Measurements from ENCODE around the gene AIFM2. TPM values are rescaled to one million over a fixed set of nuclear protein-coding genes. Genes with fewer than 3 reads are reported as not detected.
A peak's percentile ranks its signal among the peaks of the same experiment; 100 is the strongest.

Gene AIFM2
- total and polyA plus RNA-seq, 2 of the 13 experiments (the other 11 are each of a cell fraction or from before 2014, with no cell fraction given) = 20.3 to 29.5 TPM

GRCh38 chr10:70115948-70116682 is 16.5 kb downstream of the AIFM2 start:
- DNase-seq (ENCODE audit: low spot score) = peak; percentile 59
- no peak overlapping the region for H3K4me3 ChIP-seq (replicated peaks in 1 of 3; ENCODE audit: insufficient read depth in 1 of 3, low read depth in 2 of 3, low read length in 3 of 3)
- no peaks in the 10 kb centered on the region for H3K4me1 ChIP-seq (ENCODE audit: insufficient read depth, low read length)
- H4K20me1 ChIP-seq (ENCODE audit: insufficient read depth, low read length) = no peaks in the 10 kb centered on the region
- ChIA-PET POLR2A (interaction anchor here (1.2 to 4.7 kb wide), 5 partner anchors 10 to 54 kb away, joined by 3 to 34 read pairs (median 10); partner anchors contain the start of genes SAR1A and TYSND1), CTCF (ENCODE audit: low intra/inter-chr PET ratio, low total read pairs) (interaction anchor here (1.2 to 3.0 kb wide), 4 partner anchors 16 to 147 kb away, joined by 4 to 18 read pairs (median 7); partner anchors contain the start of genes AIFM2 and TYSND1)
- no peak overlapping the region for H3K27ac ChIP-seq (ENCODE audit: extremely low read length, insufficient read depth, low read length)
- in situ Hi-C loops (cut with HindIII; ENCODE audit: extremely low pct_ligation_motif_present, low pct_unique_long_range_greater_than_20kb) (no loop called here), intact Hi-C loops (cut with micrococcal nuclease; ENCODE audit: unreplicated experiment) (loop anchor here (1.0 kb wide), 1 partner anchor 29 kb away; no protein-coding TSS in a partner anchor)
- no peak overlapping the region for H3K9ac ChIP-seq (ENCODE audit: insufficient read depth, low read depth, low read length)
- peaks cover 36 to 87% of the 10 kb centered on the region in 2 experiments for H3K36me3 ChIP-seq (replicated peaks in 1 of 2; ENCODE audit: control insufficient read depth in 1 of 2, insufficient read depth in 2 of 2, low read length in 2 of 2)
- H3K27me3 ChIP-seq (ENCODE audit: control insufficient read depth in 1 of 2, insufficient read depth in 2 of 2, low read length in 2 of 2) = no peaks in the 10 kb centered on the region
- H3K9me3 ChIP-seq (ENCODE audit: low read length) = no peaks in the 10 kb centered on the region
- WGBS (ENCODE audit: low lambda C conversion rate) = 66% methylated on average over 9 of the region's 12 CpGs
- ATAC-seq = peak; percentile 76
- H3K79me2 ChIP-seq (ENCODE audit: insufficient read depth, low read length) = no peaks in the 10 kb centered on the region
- no peak overlapping the region for H2AFZ ChIP-seq (ENCODE audit: low read length)
- no peak overlapping the region for H3K4me2 ChIP-seq (ENCODE audit: low read depth, low read length)
- peak; percentile 67 for FAIRE-seq
- BruUV-seq (replicated peaks) = no TSS peak
- no peak for TF ChIP-seq KLF15 (CRISPR knock-in tag; IDR thresholded peaks at IDR 0.05; ENCODE audit: borderline replicate concordance)
- no peak for TF ChIP-seq SIN3A (IDR thresholded peaks at IDR 0.05; ENCODE audit: borderline replicate concordance, low read depth, low read length)
- no peak for TF ChIP-seq NFRKB (IDR thresholded peaks at IDR 0.05)
- no peak for TF ChIP-seq RXRB (CRISPR knock-in tag; IDR thresholded peaks at IDR 0.05; ENCODE audit: borderline replicate concordance)
- TF ChIP-seq ATF5 (CRISPR knock-in tag; IDR thresholded peaks at IDR 0.05; ENCODE audit: low read depth) = no peak
- TF ChIP-seq ZNF431 (CRISPR knock-in tag; IDR thresholded peaks at IDR 0.05; ENCODE audit: borderline replicate concordance, low read depth) = no peak
- no peak for TF ChIP-seq EEA1 (CRISPR knock-in tag; IDR thresholded peaks at IDR 0.05; ENCODE audit: borderline replicate concordance)
- TF ChIP-seq REXO4 (CRISPR knock-in tag; IDR thresholded peaks at IDR 0.05; ENCODE audit: borderline replicate concordance) = no peak
- TF ChIP-seq TOE1 (CRISPR knock-in tag; IDR thresholded peaks at IDR 0.05) = no peak
- no peak for TF ChIP-seq ETS1 (CRISPR knock-in tag; IDR thresholded peaks at IDR 0.05)
- TF ChIP-seq ZNF12 (CRISPR knock-in tag; IDR thresholded peaks at IDR 0.05) = no peak
- no peak for TF ChIP-seq SIN3B (IDR thresholded peaks at IDR 0.05; ENCODE audit: low read length)
- TF ChIP-seq ZNF83 (CRISPR knock-in tag; IDR thresholded peaks at IDR 0.05; ENCODE audit: borderline replicate concordance) = no peak
- TF ChIP-seq HNF1B (CRISPR knock-in tag; IDR thresholded peaks at IDR 0.05) = 0 out of 2 replicates have a peak, but pooled peaks have one; percentile 35
- no peak for TF ChIP-seq HNF4G (IDR thresholded peaks at IDR 0.05; ENCODE audit: borderline replicate concordance, low read depth, low read length)
- TF ChIP-seq HNF4G (CRISPR knock-in tag; IDR thresholded peaks at IDR 0.05; ENCODE audit: borderline replicate concordance, low read depth) = no peak
- no peak for TF ChIP-seq NRL (CRISPR knock-in tag; IDR thresholded peaks at IDR 0.05; ENCODE audit: borderline replicate concordance)
- no peak for TF ChIP-seq ZNF337 (CRISPR knock-in tag; IDR thresholded peaks at IDR 0.05; ENCODE audit: borderline replicate concordance, low read depth)
- no peak for TF ChIP-seq KDM2A (CRISPR knock-in tag; IDR thresholded peaks at IDR 0.05; ENCODE audit: borderline replicate concordance, low read depth)
- 0 out of 2 replicates have a peak, but pooled peaks have one; percentile 9 for TF ChIP-seq MAX (IDR thresholded peaks at IDR 0.05)

Measured in HepG2 (cell line).